SK-N-DZ (cell line): ENCODE measurements around the gene PLXDC1.
"Not testable (repeated sequence)": the region's sequence is repeated elsewhere in the genome, so short reads cannot be mapped to it uniquely, and the experiment has no call there.

Experiments
- DNase-seq: peaks from one replicate; pipeline ENCODE4 v3.0.0-alpha.2; 2015; ENCODE audit warnings: low spot score

The PLXDC1 gene

DNA sequence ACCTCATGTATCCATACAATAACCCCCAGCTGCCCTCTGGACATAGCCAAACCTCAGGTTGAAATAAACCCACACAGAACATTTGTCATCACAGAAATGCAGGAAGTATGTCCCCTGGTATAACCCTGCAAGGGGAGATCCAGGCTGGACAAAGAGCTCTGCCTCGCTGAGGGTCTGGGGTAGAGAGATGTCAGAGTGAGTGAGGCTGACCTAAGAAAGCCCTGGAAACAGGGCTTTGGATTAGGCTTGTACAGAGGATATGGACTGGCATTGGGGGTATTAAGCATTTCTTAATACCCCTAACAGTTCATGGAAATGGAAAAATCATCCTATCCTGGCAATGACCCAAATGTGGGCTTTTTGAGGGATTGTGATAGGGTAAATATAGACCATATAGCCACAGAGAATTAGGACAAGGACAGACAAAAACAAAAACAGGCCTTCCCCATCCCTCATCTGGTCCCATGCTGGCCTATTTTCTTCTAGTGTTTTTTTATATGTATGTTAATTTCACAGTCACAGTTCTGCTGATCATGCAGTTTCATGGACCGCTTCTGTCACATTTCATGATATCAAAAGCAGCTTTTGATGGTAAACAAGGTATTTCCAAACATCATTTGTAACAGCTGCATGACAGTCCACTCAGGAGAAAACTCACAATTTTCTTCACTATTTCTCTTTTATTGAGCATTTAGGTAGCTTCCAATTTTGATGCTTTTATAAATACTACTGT lies 26.1 kb downstream of the PLXDC1 start:
- DNase-seq: no peak

DNA sequence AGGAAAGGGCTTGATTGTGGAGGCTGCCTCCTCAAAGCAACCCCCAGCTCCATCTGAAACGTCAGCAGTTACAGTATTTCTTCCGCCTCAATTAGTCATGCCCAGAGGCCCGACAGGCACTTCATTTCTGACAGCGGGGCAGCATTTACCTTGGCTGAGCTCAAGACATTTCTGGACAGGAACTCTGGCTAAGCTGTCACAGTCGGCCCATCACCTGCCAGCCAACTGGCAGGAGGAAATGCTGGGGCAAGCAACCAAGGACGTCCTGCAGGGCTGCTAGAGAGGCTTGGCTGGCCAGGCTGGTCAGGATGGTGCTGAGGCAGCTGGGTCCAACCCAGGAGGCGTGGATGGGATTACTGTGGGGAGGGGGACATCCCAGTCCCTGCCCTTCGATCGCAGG lies 27.8 kb downstream of the PLXDC1 start:
- no peak for DNase-seq

DNA sequence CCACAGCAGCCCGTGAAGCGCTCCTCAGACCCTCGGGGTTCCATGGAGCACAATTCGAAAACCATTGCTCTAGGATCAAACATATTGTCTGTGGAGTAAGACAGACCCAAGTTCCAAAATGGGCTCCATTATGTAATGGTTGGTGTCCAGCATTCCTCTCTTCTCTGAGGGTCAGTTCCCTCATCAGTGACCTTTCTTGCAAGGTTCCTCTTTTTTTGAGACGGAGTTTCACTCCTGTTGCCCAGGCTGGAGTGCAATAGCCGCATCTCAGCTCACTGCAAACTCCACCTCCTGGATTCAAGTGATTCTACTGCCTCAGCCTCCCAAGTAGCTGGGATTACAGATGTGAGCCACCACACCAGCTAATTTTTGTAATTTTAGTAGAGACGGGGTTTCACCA lies 28.4 kb downstream of the PLXDC1 start:
- DNase-seq: no peak

GRCh38 chr17:39121919-39122318 lies 29.5 kb downstream of the PLXDC1 start:
- DNase-seq: not testable (repeated sequence)

GRCh38 chr17:39118674-39119419 lies 32.6 kb downstream of the PLXDC1 start:
- no peak for DNase-seq

DNA sequence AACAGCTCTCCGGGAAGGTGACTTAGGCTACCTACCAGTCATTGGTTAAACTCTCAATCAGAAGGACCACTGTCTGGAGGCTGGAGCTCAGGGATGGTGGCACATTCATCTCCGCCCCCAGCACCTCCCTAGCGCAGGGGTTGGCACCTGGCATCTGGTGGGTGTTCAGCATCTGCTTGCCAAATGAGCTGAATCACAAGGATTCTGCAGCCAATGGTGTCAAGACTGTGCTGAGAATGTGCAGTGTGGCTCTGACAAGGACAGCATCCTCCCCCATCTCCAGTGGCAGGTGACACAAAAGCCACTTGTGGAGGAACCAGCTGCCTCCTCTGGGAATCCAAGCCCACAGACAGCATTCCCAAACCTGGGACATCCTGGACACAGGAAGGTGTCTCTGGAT lies 35.2 kb downstream of the PLXDC1 start:
- no peak for DNase-seq

DNA sequence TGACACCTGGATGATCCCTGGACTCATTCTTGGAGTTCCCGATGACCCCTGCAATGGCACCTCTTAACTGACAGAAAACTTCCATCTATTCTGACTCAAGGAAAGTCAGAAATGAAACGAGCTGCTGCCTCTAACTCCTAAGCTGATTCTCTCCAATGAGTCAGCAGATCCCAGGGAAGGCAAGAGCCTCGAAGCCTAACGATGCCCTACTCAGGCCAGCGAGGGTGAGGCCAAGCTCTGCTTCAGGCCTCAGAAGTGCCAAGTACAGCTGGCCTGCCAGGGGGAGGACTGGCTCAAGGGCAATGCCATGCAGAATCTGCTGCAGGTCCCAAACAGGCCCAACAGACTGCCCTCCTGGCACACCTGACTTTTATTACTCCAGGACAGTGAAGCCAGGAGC lies 36.3 kb downstream of the PLXDC1 start:
- no peak for DNase-seq

DNA sequence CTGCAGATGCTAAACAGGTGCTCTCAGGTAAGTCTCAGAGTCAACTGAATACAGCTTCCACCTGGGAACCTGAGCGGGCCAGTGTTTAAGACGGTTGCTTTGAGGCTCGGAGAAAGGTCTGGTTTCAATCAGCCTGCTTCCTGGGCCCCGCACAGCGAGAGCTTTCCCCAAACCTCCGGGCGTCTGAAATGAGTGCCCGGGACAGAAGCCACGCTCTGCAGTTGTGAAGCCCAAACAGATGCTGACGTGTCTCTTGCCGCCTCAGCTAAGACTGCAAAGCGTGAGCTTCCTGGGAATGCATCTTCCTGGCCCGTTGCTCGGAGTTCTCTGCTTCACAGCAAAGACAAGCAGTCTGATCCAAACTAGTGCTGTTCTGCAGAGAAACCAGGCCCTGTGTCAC lies 36.7 kb downstream of the PLXDC1 start:
- DNase-seq: no peak

- DNase-seq: no peak
Measured at GRCh38 chr17:39113871-39114270, 37.6 kb downstream of the PLXDC1 start.

DNA sequence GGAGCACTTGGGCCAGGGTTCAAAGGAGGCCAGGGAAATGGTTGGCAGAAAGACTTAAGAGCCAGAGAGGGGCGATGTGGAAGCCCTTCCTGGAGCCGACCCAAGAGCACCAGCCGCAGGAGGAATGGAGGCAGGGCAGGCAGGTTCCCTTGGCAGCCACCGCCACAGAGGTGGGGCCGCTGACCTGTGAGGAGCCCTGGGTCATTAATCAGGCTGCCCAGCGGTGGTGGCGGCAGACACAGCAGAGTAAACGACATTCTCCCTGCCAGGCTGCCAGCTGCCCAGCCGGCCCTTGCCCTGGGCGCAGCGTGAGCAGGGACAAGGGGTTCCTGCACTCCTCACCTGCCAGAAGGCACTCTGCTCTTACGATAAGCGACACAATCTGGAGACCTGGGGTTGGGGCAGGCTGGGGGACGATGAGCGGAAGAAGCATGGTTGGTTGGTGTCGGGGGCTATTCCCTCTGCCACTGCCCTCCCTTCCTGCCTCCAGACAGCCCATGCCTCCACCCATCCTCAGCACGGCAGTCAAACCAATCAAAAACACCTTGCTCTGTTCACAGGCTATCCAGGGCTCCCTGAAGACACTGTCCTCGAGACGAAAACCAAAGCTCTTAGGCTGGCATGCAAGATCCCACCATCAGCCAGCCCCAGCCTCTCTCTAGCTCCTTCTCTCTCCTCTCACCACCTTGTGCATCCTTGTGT lies 40.9 kb downstream of the PLXDC1 start:
- no peak for DNase-seq

DNA sequence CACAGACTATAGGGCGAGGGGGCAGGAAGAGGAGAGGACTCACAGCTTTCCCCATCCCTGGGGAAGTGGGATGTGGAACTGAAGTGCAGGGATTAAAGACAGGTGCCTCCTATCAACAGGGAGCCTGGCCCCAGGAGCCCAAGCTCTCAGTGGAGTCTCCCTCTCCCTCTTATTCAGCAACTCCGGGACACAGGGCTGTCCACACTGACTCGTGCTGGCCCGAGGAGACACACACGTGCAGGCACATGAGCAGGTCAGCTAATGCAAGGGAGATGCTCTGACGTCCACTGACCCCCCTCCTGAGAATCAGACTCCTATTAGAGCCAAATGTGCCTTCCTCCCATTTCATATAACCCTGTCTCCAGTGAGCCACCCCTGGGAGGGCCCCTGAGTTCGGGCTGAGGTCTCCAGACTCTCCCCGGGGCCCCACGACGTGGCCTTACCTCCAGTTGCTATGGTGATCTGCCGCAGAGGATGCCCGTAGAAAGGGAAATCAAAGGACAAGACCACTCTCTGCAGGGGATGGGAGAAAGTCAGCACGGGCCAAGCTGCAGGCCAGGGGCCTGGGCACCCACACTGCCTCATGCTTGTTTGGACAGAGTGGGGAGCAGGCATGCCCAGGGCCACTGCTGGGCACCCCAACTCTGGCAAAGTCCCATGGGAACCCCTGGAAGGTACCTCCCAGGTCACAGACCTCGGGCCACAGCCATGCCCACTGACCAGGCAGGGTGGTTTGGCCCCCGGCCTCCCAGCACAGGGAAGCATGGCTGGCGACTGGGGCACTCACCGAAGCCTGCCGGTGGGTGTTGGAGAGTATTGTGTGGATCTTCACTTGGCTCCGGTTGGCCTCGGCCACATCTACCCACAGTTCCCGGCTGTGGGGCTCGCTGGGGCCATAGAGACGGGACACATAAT lies 42.7 kb downstream of the PLXDC1 start:
- DNase-seq: no peak

DNA sequence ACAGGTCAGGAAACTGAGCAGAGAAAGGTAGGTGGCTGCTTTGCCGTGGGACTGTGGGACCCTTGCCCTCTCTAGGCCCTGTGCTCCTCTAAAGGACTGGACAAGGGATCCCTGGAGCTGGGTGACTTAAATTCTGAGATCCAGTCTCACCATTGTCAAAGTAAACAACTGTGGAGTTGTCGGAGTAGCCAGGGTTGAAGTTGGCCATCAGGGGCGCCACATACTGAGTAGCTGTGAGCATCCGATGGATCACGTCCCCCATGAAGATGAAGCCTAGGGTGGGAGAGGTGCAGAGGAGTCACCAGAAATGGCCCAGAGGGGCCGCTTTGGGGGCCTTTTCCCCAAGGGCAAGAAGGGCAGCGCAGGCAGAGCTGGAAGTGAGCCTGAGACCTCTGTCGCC lies 43.5 kb downstream of the PLXDC1 start:
- no peak for DNase-seq

GRCh38 chr17:39107155-39107554 lies 44.3 kb downstream of the PLXDC1 start:
- DNase-seq: no peak

- no peak for DNase-seq
Measured at GRCh38 chr17:39105705-39106104, 45.7 kb downstream of the PLXDC1 start.

- DNase-seq: no peak
Measured at GRCh38 chr17:39104657-39105056, 46.8 kb downstream of the PLXDC1 start.

DNA sequence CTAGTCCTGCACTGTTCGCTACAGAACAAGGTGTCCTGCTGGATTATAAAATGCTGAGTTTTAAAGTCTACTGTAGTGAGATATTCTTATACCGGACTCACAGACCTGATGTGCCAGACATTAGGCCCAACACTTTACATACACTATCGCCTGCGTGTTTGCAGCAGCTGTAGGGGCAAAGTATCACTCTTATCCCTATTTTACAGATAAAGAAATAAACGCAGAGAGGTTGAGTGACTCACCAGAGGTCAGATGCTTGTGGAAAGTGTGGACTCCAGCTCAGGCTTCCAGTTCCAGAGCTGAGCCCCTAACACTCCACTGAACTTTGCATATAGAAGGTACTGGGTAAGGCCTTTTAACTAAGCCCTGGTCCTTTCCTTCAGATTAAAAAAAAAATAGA lies 47.4 kb downstream of the PLXDC1 start:
- no peak for DNase-seq

DNA sequence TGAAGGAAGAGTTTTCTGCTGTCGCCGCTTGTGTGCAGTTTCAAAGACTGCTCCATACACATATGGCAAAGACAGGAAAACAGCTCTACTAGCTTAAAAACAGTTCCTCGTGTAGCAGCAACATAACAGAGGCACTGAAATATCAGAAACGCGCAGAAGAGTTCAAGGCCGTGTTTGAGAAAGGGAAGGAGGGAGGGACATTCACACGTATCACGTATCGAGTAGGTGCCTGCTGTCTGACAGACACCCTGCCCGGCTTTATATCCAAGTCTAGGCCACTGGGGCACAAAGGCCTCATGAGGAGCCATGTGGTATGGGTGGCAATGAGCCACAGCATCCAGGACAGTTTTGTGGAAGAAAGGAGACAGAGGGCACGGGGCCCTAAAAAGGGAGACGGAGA lies 50.3 kb downstream of the PLXDC1 start:
- DNase-seq: no peak

GRCh38 chr17:39100530-39100929 lies 50.9 kb downstream of the PLXDC1 start:
- no peak for DNase-seq

DNA sequence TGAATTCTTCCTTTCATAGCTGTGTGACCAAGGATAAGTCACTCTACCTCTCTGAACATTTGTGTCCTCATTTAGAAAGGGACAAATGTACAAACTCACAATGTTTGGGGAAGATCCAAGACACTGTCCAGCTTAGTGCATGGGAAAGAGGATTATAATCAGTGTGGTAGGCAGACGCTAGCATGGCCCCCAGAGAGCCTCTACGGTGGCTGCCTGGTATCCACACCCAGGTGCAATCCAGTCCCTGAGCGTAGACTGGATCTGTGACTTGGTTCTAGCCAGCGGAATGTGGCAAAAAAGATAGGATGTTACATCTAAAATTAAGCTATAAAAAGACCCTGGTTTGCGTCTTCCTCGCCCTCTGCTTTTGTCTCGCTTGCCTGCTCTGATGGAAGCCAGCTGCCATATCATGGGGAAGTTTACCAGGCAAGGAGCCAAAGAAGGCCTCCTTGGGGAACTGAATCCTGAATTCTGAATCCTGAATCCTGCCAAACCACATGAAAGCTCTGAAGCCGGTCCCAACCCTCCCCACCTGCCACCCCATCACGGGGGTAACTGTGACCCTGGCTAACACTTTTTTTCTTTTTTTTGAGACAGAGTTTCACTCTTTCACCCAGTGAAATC lies 51.7 kb downstream of the PLXDC1 start:
- DNase-seq: no peak

GRCh38 chr17:39098588-39098987 lies 52.8 kb downstream of the PLXDC1 start:
- no peak for DNase-seq

- no peak for DNase-seq
Measured at GRCh38 chr17:39097537-39097936, 53.9 kb downstream of the PLXDC1 start.
